Measurements from ENCODE around the gene ZNF469. TPM values are rescaled to one million over a fixed set of nuclear protein-coding genes. Genes with fewer than 3 reads are reported as not detected.

Gene ZNF469
- total and polyA plus RNA-seq, 4 donors: 0.04 to 0.50 (median 0.36) TPM

GRCh38 chr16:88414521-88415380, 32.0 kb downstream of the ZNF469 start:
- Histone ChIP-seq H3K9me3 (ENCODE audit: control insufficient read depth in 4 of 4, low read length in 3 of 4) (no peaks in the 10 kb centered on the region), H3K27ac (ENCODE audit: low read depth in 1 of 2, low read length in 2 of 2) (no peak overlapping the region), H3K4me1 (ENCODE audit: control insufficient read depth in 4 of 4, insufficient read depth in 4 of 4, low read length in 3 of 4) (no peaks in the 10 kb centered on the region), H3K4me3 (ENCODE audit: low read depth in 1 of 3, low read length in 3 of 3) (no peak overlapping the region), H3K27me3 (ENCODE audit: control insufficient read depth in 4 of 4, insufficient read depth in 4 of 4, low read length in 3 of 4) (no peaks in the 10 kb centered on the region), H3K36me3 (ENCODE audit: control insufficient read depth in 4 of 4, insufficient read depth in 3 of 4, low read depth in 1 of 4, low read length in 3 of 4) (no peaks in the 10 kb centered on the region), H3K9ac (ENCODE audit: low read depth in 1 of 2, low read length in 2 of 2) (no peak overlapping the region)
- DNase-seq (ENCODE audit: low spot score): no peak
- 91% methylated on average over 34 of the region's 34 CpGs for WGBS
- TF ChIP-seq SP1 (IDR thresholded peaks at IDR 0.05) (no peak), RAD21 (IDR thresholded peaks at IDR 0.05) (no peak), FOXA2 (IDR thresholded peaks at IDR 0.05) (no peak)

- no peak for DNase-seq (ENCODE audit: low spot score)
- H3K4me3 ChIP-seq (ENCODE audit: low read depth in 1 of 3, low read length in 3 of 3): no peak overlapping the region
- no peaks in the 10 kb centered on the region for H3K36me3 ChIP-seq (ENCODE audit: control insufficient read depth in 4 of 4, insufficient read depth in 3 of 4, low read depth in 1 of 4, low read length in 3 of 4)
- no peaks in the 10 kb centered on the region for H3K9me3 ChIP-seq (ENCODE audit: control insufficient read depth in 4 of 4, low read length in 3 of 4)
- 90% methylated on average over 5 of the region's 5 CpGs for WGBS
- H3K27ac ChIP-seq (ENCODE audit: low read depth in 1 of 2, low read length in 2 of 2): no peak overlapping the region
- no peaks in the 10 kb centered on the region for H3K27me3 ChIP-seq (ENCODE audit: control insufficient read depth in 4 of 4, insufficient read depth in 4 of 4, low read length in 3 of 4)
- no peak for TF ChIP-seq JUND (IDR thresholded peaks at IDR 0.05)
- no peak for TF ChIP-seq FOXA1 (IDR thresholded peaks at IDR 0.05)
- TF ChIP-seq, protein P1, sequence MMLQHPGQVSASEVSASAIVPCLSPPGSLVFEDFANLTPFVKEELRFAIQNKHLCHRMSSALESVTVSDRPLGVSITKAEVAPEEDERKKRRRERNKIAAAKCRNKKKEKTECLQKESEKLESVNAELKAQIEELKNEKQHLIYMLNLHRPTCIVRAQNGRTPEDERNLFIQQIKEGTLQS (IDR thresholded peaks at IDR 0.05): no peak
- no peak for TF ChIP-seq ZBTB33 (IDR thresholded peaks at IDR 0.05)
- no peak for TF ChIP-seq HNF4A (conservative IDR thresholded peaks at IDR 0.05)
- TF ChIP-seq TAF1 (conservative IDR thresholded peaks at IDR 0.05): no peak
- TF ChIP-seq FOXA2 (IDR thresholded peaks at IDR 0.05): no peak
- TF ChIP-seq RXRA (IDR thresholded peaks at IDR 0.05): no peak
- TF ChIP-seq MAX (IDR thresholded peaks at IDR 0.05): no peak
- no peak overlapping the region for H3K9ac ChIP-seq (ENCODE audit: low read depth in 1 of 2, low read length in 2 of 2)
- H3K4me1 ChIP-seq (ENCODE audit: control insufficient read depth in 4 of 4, insufficient read depth in 4 of 4, low read length in 3 of 4): no peaks in the 10 kb centered on the region
These were observed 32.6 kb downstream of the ZNF469 start for GRCh38 chr16:88415381-88415705.

DNA sequence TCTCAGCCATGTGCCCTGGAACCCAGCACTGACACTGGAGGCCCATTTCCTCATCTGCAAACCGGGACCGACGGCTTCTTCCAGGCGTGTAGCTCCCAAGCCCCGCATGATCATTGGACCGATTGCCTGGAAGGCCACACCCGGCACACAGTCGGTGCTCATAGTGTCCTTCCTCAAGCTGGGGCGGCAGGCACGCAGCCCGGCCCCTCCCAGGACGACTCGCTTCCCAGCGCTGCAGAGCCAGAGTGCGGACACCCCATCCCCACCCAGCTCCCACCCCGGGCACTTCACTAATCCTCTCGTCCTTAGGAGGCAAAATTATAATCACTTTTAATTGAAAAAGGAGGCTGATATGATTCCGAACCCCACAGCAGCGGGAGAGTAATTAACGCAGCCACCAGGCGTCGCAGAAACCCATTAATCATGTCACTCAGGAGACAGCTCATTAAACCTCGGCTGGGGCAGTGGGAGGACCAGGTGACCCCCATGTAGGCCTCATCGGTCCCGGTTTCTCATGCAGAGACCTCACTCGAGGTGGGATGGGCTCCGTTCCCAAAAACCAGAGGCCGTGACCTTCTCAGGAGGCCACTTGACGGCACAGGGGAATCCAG, 33.1 kb downstream of the ZNF469 start:
- 86% methylated on average over 29 of the region's 29 CpGs for WGBS
- no peak for DNase-seq (ENCODE audit: low spot score)
- Histone ChIP-seq H3K36me3 (ENCODE audit: control insufficient read depth in 4 of 4, insufficient read depth in 3 of 4, low read depth in 1 of 4, low read length in 3 of 4) (no peaks in the 10 kb centered on the region), H3K27me3 (ENCODE audit: control insufficient read depth in 4 of 4, insufficient read depth in 4 of 4, low read length in 3 of 4) (no peaks in the 10 kb centered on the region), H3K9ac (ENCODE audit: low read depth in 1 of 2, low read length in 2 of 2) (no peak overlapping the region), H3K27ac (ENCODE audit: low read depth in 1 of 2, low read length in 2 of 2) (no peak overlapping the region), H3K4me3 (ENCODE audit: low read depth in 1 of 3, low read length in 3 of 3) (no peak overlapping the region), H3K4me1 (ENCODE audit: control insufficient read depth in 4 of 4, insufficient read depth in 4 of 4, low read length in 3 of 4) (no peaks in the 10 kb centered on the region), H3K9me3 (ENCODE audit: control insufficient read depth in 4 of 4, low read length in 3 of 4) (no peaks in the 10 kb centered on the region)
- TF ChIP-seq, protein P2, sequence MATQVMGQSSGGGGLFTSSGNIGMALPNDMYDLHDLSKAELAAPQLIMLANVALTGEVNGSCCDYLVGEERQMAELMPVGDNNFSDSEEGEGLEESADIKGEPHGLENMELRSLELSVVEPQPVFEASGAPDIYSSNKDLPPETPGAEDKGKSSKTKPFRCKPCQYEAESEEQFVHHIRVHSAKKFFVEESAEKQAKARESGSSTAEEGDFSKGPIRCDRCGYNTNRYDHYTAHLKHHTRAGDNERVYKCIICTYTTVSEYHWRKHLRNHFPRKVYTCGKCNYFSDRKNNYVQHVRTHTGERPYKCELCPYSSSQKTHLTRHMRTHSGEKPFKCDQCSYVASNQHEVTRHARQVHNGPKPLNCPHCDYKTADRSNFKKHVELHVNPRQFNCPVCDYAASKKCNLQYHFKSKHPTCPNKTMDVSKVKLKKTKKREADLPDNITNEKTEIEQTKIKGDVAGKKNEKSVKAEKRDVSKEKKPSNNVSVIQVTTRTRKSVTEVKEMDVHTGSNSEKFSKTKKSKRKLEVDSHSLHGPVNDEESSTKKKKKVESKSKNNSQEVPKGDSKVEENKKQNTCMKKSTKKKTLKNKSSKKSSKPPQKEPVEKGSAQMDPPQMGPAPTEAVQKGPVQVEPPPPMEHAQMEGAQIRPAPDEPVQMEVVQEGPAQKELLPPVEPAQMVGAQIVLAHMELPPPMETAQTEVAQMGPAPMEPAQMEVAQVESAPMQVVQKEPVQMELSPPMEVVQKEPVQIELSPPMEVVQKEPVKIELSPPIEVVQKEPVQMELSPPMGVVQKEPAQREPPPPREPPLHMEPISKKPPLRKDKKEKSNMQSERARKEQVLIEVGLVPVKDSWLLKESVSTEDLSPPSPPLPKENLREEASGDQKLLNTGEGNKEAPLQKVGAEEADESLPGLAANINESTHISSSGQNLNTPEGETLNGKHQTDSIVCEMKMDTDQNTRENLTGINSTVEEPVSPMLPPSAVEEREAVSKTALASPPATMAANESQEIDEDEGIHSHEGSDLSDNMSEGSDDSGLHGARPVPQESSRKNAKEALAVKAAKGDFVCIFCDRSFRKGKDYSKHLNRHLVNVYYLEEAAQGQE (IDR thresholded peaks at IDR 0.05): no peak
- TF ChIP-seq FOXA1 (IDR thresholded peaks at IDR 0.05) (no peak), RAD21 (IDR thresholded peaks at IDR 0.05) (no peak), FOXA2 (IDR thresholded peaks at IDR 0.05) (no peak), TAF1 (conservative IDR thresholded peaks at IDR 0.05) (no peak), EGR1 (IDR thresholded peaks at IDR 0.05; ENCODE audit: low read depth in 2 of 2) (no peak), HNF4A (conservative IDR thresholded peaks at IDR 0.05) (no peak), JUND (IDR thresholded peaks at IDR 0.05) (no peak), ZBTB33 (IDR thresholded peaks at IDR 0.05) (no peak)
